Activated T-cell treated with anti-CD3 and anti-CD28 coated beads, Interleukin-2, amount 50 U/mL, for 48 hours (primary cell): ENCODE measurements around the gene DOK6.

Experiments used
- DNase-seq, 2 experiments: peaks; one replicate each; pipeline ENCODE4 v3.0.0-alpha.2; 2020

Gene DOK6

GRCh38 chr18:69691008-69691760 lies 290.5 kb downstream of the DOK6 start:
- DNase-seq: no peak

DNA sequence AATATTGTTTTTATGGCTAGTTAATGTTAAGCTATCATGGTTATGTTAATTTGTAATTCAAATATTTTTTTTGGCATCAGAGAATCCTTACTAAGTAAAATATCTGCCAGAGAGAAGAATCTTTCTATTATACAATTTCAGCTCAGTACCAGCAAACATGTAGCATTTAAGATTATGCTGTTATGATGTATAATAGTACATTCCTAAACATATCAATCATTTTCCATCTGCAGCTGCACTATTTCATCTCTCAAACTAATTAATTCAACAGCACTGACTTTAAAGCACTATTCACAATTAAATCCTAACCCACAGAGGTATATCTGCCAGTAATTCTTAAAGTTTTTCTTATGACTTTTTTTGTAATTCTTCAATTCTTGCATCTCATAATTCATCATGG lies 296.4 kb downstream of the DOK6 start:
- DNase-seq: no peak

DNA sequence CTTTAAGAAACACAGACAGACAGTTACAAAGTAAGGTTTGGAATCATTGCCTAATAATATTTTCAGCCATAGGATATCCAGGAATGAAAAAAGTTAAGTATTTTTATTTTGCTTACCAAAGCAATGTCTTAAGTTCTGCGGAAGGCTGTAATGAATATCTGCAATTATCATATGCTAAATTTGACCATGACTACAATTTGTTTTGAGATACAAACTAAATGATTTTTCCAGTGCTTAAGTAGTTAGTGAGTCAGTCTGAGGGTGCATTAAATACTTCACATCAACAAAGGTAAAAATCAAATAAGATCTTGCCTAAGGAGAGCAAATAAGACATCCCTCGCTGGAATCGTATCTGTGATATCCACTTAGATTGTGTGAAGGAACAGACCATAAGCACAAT lies 297.0 kb downstream of the DOK6 start:
- no peak for DNase-seq

DNA sequence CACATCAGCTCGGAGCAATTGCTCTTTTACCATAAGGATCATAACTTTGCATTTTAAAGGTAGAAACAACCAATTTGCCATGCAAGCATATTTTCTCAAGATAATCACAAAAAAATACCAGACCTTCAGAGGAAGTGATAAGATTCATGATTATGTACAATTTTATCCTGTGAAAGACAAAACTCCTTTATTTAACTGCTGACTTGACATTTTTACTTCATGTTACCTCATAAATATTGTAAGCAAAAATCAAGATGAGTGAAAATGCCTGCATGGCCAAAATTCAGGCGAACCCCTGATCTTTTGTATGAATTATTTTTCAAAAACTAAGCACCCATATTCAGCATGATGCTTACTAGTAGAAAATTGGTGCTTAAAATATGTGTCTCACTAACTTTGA lies 300.6 kb downstream of the DOK6 start:
- DNase-seq: no peak

GRCh38 chr18:69703461-69703860 lies 302.8 kb downstream of the DOK6 start:
- no peak for DNase-seq

DNA sequence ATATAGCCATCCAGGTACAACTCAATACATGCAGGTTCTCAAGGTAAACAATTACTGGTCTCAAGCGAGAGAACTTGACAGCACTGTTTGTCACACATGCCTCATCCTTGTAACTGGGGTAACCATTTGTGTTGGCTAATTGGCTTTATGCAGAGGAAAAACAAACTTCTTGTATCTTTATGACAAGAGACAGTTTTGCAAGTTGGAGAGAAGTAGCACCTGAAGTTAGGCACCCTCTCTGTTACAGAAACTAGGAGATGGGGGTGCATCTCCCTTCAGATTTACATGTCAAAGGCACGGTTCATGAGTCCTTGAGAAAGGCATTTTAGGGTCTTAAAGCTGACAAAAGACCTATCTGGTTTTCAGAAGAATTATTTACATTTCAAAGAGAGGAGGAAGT lies 305.3 kb downstream of the DOK6 start:
- DNase-seq: no peak

GRCh38 chr18:69708844-69709243 lies 308.2 kb downstream of the DOK6 start:
- DNase-seq: no peak

GRCh38 chr18:69715191-69715795 lies 314.6 kb downstream of the DOK6 start:
- DNase-seq: no peak

GRCh38 chr18:69717586-69717985 lies 316.9 kb downstream of the DOK6 start:
- no peak for DNase-seq

GRCh38 chr18:69718912-69719547 lies 318.3 kb downstream of the DOK6 start:
- DNase-seq: no peak

DNA sequence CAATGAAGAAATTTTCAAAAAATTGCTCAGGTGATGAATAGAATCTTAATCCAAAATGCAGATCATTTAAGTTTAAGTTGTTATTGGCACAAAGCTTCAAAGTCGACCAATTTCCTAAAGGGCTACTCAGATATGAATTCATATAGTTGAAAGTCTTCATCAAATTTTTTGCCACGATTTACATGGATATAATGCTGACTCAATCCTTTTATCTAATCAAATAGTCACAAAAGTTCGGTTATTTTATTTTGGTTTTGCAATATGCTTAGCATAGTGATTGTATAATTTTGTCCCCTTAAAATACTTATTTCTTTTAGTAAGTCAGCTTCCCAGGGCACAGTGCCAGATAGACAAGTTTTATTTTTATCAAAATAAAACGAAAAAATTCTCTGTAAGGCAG lies 319.7 kb downstream of the DOK6 start:
- no peak for DNase-seq

DNA sequence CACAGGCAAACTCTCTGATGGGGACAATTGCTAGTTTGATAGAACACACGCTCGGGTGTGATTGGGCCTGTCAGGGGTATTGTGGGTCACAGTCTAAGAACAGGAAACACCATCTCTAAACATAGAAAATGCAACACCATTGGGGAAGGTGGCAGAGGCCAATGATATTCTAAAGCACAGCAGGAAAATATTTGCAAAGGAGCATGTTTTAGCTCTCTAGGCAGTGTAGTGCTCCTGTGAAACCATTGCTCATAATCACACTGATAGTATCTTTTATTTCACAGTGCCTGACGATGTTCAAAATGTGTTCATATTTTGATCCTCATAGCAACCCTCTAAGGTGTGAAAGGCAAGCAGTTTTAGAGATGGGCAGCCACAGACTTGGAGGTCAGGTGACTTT lies 322.7 kb downstream of the DOK6 start:
- no peak for DNase-seq

DNA sequence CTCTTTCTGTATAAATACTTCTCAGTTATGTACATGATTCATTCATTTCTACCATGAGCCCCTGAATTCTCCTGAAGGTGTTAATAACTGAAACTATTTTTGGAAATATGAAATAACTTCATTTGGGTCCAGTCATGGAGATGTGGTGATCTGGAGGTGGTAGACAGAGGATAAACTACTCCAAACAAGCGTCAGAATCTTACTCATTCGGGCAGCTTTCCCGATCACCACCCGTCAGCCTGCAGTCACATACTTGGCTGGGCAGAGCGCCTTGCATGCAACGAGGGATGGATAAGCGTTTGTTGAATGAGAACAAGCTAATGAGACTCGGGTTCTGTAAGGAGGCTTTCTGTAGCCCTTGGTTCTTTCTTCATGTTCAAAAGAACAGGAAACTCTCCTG lies 324.3 kb downstream of the DOK6 start:
- no peak for DNase-seq

DNA sequence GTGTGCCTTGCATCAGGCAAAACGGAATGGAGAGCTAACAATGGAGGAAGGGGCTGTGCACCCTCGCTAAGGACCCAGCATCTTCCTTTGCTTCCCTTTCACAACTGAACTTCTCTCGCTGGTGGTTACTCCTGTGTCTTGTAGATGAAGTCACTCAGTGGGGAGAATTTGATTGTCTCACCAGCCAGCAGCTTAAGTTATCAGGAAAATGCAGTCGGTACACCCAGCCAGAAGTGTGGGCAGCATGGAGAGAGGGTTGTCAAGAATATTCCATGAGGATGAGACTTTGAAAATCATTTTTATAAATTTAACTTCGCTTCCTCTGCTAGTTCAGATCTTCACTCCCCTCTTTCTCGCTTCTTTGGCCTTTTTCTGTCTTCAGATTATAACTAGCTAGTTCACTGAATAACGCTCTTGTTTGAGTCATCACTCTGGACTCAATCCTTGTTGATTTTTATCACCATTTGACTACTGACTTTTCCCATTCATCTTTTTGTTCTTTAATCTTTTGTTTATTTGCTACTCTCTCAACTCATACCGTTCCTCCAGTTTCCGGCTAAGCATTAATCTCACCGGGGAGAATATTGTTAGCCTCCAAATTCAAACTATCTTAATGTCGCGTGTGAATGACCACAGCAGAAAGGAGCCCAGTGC lies 325.3 kb downstream of the DOK6 start:
- DNase-seq: no peak

DNA sequence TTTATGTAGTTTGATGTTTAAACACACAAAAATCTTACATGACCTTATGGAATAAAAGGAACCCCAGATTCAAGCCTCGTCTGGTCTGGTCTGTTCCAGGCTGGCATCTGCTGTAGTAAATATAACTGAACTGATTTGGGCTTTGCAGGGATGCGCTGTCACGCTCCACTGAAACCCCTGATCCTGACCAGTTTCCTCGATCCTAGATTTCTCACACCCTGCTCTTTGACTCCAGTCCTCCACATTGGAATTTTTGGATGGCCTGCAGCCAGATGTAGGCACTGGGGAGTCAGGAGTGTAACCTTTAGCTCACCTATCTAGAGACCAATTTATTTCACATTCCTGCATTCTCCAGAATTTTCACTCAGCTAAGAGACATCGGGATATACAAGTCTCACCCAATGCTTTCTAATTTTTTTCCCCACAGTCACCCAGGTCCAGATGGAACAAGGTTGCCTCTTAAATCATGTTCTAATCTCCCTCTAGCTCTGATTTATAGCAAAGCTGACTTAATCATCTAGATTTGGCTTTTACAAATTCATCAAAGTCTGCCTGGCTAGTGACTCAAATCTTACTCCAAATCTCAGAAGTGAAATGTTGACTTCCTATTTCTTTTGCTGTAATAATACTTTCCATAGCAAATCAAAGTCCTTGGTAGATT lies 327.4 kb downstream of the DOK6 start:
- no peak for DNase-seq

GRCh38 chr18:69730664-69731063 lies 330.0 kb downstream of the DOK6 start:
- DNase-seq: no peak

GRCh38 chr18:69734536-69734935 lies 333.8 kb downstream of the DOK6 start:
- no peak for DNase-seq

DNA sequence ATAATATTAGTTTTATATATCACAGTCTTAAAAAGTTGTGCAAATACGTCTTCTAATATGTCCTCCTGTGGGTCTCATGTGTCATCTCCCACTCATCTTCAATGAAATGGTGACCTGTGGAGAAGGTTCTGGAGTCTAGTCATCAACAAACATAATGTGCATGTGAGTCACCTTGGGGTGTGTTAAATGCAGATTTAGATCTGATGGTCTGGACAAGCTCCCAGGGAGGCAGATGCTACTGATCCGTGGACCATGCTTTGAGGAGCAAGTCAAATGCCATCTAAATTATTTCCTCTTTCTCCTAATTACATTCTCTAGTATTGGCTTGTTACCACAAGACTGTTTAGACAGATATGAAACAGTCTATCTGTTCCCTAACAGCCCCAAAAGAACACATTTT lies 336.0 kb downstream of the DOK6 start:
- no peak for DNase-seq

DNA sequence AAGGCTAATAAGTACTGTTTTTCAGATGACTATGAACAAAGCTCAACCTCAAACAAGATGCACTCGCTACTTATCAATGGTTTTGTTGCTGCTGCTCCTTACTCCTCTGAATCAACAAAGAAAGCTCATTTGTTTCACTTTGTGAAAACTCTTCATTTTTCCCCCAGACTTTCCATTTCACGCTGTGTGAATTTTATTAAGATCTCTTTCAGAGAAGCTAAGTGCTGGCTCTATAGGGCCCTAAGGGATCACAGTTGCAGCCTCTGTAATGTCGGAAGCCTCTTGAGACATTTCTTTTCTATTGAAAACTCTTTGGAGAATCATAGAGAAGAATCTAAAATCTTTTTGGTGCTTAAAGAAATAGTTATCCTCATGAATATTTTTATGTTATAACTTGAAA lies 337.2 kb downstream of the DOK6 start:
- DNase-seq: no peak

DNA sequence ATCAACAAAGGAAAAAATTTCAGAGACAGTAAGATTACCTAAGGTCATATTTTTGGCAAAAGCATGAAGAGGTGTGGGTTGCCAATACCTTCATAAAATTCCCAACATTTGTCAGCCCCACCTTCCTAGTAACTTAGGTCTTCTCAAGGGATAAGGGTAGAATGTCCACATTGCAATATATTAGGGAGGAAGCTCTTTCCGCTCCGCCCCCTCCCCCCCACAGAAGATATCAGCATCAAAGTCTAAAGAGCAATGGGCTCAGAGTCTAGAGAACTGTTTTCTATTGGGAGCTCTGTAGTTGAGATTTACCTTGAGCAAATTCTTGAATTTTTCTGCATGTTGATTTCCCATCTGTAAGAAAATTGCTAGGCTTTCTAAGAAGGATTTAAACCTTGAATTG lies 346.7 kb downstream of the DOK6 start:
- DNase-seq: no peak

GRCh38 chr18:69752737-69753380 lies 352.2 kb downstream of the DOK6 start:
- no peak for DNase-seq

- no peak for DNase-seq
Measured at GRCh38 chr18:69754108-69754507, 353.4 kb downstream of the DOK6 start.

DNA sequence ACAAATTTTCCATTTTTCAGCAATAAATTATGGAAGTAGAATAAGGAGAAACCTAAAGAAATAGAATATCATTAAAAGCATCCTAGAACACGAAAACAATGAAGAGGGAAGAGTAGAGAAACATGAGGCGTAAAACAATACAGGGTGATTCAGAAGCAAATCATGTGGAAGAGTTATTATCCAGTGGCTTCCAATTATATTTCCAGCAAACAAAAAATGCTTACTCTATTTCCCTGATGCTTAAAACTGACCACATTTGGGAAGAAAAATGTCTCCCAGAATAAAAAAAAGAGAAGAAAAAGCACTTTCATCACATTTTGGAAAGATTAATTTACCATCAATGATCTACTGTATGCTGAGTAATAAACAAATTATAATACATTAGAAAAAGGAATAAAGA lies 354.4 kb downstream of the DOK6 start:
- DNase-seq: no peak
